Measurements from ENCODE around the gene SEPHS1.

Gene SEPHS1

GRCh38 chr10:13270877-13271551 lies 77.1 kb downstream of the SEPHS1 start:
- TF ChIP-seq POLR2AphosphoS5 (IDR thresholded peaks at IDR 0.05; ENCODE audit: low read depth, low read length) (no peak), SIN3A (IDR thresholded peaks at IDR 0.05; ENCODE audit: borderline replicate concordance, insufficient read depth, low read length) (no peak), REST (IDR thresholded peaks at IDR 0.05; ENCODE audit: insufficient read depth in 1 of 2, low read depth in 2 of 2, low read length in 2 of 2) (no peak), FOXP2 (optimal IDR thresholded peaks at IDR 0.05; ENCODE audit: borderline replicate concordance, extremely low read depth, extremely low read length, insufficient read depth) (no peak), TAF1 (IDR thresholded peaks at IDR 0.05; ENCODE audit: borderline replicate concordance, insufficient read depth, low read length) (no peak)

- TF ChIP-seq POLR2AphosphoS5 (IDR thresholded peaks at IDR 0.05; ENCODE audit: low read depth, low read length), result no peak
- no peak for TF ChIP-seq SIN3A (IDR thresholded peaks at IDR 0.05; ENCODE audit: borderline replicate concordance, insufficient read depth, low read length)
- no peak for TF ChIP-seq FOXP2 (optimal IDR thresholded peaks at IDR 0.05; ENCODE audit: borderline replicate concordance, extremely low read depth, extremely low read length, insufficient read depth)
Observed at GRCh38 chr10:13268841-13269240, 79.3 kb downstream of the SEPHS1 start.

- TF ChIP-seq TAF1 (IDR thresholded peaks at IDR 0.05; ENCODE audit: borderline replicate concordance, insufficient read depth, low read length) (no peak), FOXP2 (optimal IDR thresholded peaks at IDR 0.05; ENCODE audit: borderline replicate concordance, extremely low read depth, extremely low read length, insufficient read depth) (no peak), REST (IDR thresholded peaks at IDR 0.05; ENCODE audit: insufficient read depth in 1 of 2, low read depth in 2 of 2, low read length in 2 of 2) (no peak)
Observed at GRCh38 chr10:13268310-13268709, 79.8 kb downstream of the SEPHS1 start.
